ENCODE measurements around the gene KCNH1.

KCNH1 gene

GRCh38 chr1:211133836-211134669 is at the start of gene KCNH1:
KCNH1 (minus strand) TSS chr1:211134148; CDS start chr1:211133945, 203 bp downstream.
- no peak within 1 kb of the TSS for H3K27ac Mint-ChIP-seq
- H3K9me3 Mint-ChIP-seq: no peaks in the 10 kb centered on the region
- H3K4me1 Mint-ChIP-seq (ENCODE audit: low read depth): peaks cover 10% of the 10 kb centered on the region
- peak within 1 kb of the TSS; percentile 64 for H3K4me3 Mint-ChIP-seq
- no peaks in the 10 kb centered on the region for H3K36me3 Mint-ChIP-seq (ENCODE audit: low read depth)
- intact Hi-C loops (cut with micrococcal nuclease): loop anchor here (1.0 to 10.0 kb wide), 2 partner anchors 121 to 727 kb away; partner anchors contain the start of gene RCOR3
- H3K27me3 Mint-ChIP-seq: peaks cover 53% of the 10 kb centered on the region

GRCh38 chr1:211182746-211183145 is 48.8 kb upstream of the KCNH1 start:
- H3K4me1 Mint-ChIP-seq (ENCODE audit: low read depth): peaks cover 8% of the 10 kb centered on the region
- H3K36me3 Mint-ChIP-seq (ENCODE audit: low read depth): no peaks in the 10 kb centered on the region
- H3K4me3 Mint-ChIP-seq: no peak overlapping the region
- intact Hi-C loops (cut with micrococcal nuclease): no loop called here
- H3K9me3 Mint-ChIP-seq: no peaks in the 10 kb centered on the region
- no peak overlapping the region for H3K27ac Mint-ChIP-seq
- no peaks in the 10 kb centered on the region for H3K27me3 Mint-ChIP-seq

- Mint-ChIP-seq H3K4me3 (no peak overlapping the region), H3K36me3 (ENCODE audit: low read depth) (no peaks in the 10 kb centered on the region), H3K4me1 (ENCODE audit: low read depth) (no peaks in the 10 kb centered on the region), H3K27me3 (no peaks in the 10 kb centered on the region), H3K27ac (no peak overlapping the region), H3K9me3 (peaks cover 13% of the 10 kb centered on the region)
- intact Hi-C loops (cut with micrococcal nuclease): no loop called here
These were observed 40.4 kb upstream of the KCNH1 start for GRCh38 chr1:211174375-211174774.

- H3K27me3 Mint-ChIP-seq: no peaks in the 10 kb centered on the region
- H3K4me1 Mint-ChIP-seq (ENCODE audit: low read depth): no peaks in the 10 kb centered on the region
- H3K4me3 Mint-ChIP-seq: no peak overlapping the region
- H3K27ac Mint-ChIP-seq: no peak overlapping the region
- no peaks in the 10 kb centered on the region for H3K36me3 Mint-ChIP-seq (ENCODE audit: low read depth)
- peaks cover 25% of the 10 kb centered on the region for H3K9me3 Mint-ChIP-seq
- intact Hi-C loops (cut with micrococcal nuclease): no loop called here
These were observed 38.7 kb upstream of the KCNH1 start for GRCh38 chr1:211172657-211173056.

- Mint-ChIP-seq H3K9me3 (peaks cover 25% of the 10 kb centered on the region), H3K4me1 (ENCODE audit: low read depth) (no peaks in the 10 kb centered on the region), H3K27me3 (peaks cover 3% of the 10 kb centered on the region), H3K36me3 (ENCODE audit: low read depth) (no peaks in the 10 kb centered on the region), H3K4me3 (no peak overlapping the region), H3K27ac (no peak overlapping the region)
- intact Hi-C loops (cut with micrococcal nuclease): no loop called here
These were observed 35.4 kb upstream of the KCNH1 start for GRCh38 chr1:211169353-211169752.

- intact Hi-C loops (cut with micrococcal nuclease): no loop called here
- no peak overlapping the region for H3K27ac Mint-ChIP-seq
- no peaks in the 10 kb centered on the region for H3K4me1 Mint-ChIP-seq (ENCODE audit: low read depth)
- H3K27me3 Mint-ChIP-seq: peaks cover 1% of the 10 kb centered on the region
- H3K9me3 Mint-ChIP-seq: peaks cover 24% of the 10 kb centered on the region
- no peak overlapping the region for H3K4me3 Mint-ChIP-seq
- no peaks in the 10 kb centered on the region for H3K36me3 Mint-ChIP-seq (ENCODE audit: low read depth)
These were observed 24.9 kb upstream of the KCNH1 start for GRCh38 chr1:211158866-211159265.

- no peaks in the 10 kb centered on the region for H3K36me3 Mint-ChIP-seq (ENCODE audit: low read depth)
- no peaks in the 10 kb centered on the region for H3K4me1 Mint-ChIP-seq (ENCODE audit: low read depth)
- H3K9me3 Mint-ChIP-seq: peaks cover 16% of the 10 kb centered on the region
- no peak overlapping the region for H3K4me3 Mint-ChIP-seq
- no peak overlapping the region for H3K27ac Mint-ChIP-seq
- H3K27me3 Mint-ChIP-seq: peaks cover 1% of the 10 kb centered on the region
- intact Hi-C loops (cut with micrococcal nuclease): no loop called here
These were observed 21.1 kb upstream of the KCNH1 start for GRCh38 chr1:211155040-211155439.

- Mint-ChIP-seq H3K9me3 (peaks cover 15% of the 10 kb centered on the region), H3K4me1 (ENCODE audit: low read depth) (no peaks in the 10 kb centered on the region), H3K27me3 (peaks cover 1% of the 10 kb centered on the region), H3K36me3 (ENCODE audit: low read depth) (no peaks in the 10 kb centered on the region), H3K27ac (no peak overlapping the region), H3K4me3 (no peak overlapping the region)
- intact Hi-C loops (cut with micrococcal nuclease): no loop called here
These were observed 20.0 kb upstream of the KCNH1 start for GRCh38 chr1:211153932-211154331.

GRCh38 chr1:211148366-211148765 is 14.4 kb upstream of the KCNH1 start:
- intact Hi-C loops (cut with micrococcal nuclease): no loop called here
- Mint-ChIP-seq H3K4me1 (ENCODE audit: low read depth) (no peaks in the 10 kb centered on the region), H3K27ac (no peak overlapping the region), H3K36me3 (ENCODE audit: low read depth) (no peaks in the 10 kb centered on the region), H3K27me3 (no peaks in the 10 kb centered on the region), H3K9me3 (no peaks in the 10 kb centered on the region), H3K4me3 (no peak overlapping the region)

- Mint-ChIP-seq H3K27me3 (peaks cover 1% of the 10 kb centered on the region), H3K9me3 (no peaks in the 10 kb centered on the region), H3K36me3 (ENCODE audit: low read depth) (no peaks in the 10 kb centered on the region), H3K4me1 (ENCODE audit: low read depth) (no peaks in the 10 kb centered on the region), H3K4me3 (no peak overlapping the region), H3K27ac (no peak overlapping the region)
- intact Hi-C loops (cut with micrococcal nuclease): no loop called here
These were observed 12.0 kb upstream of the KCNH1 start for GRCh38 chr1:211145944-211146343.

GRCh38 chr1:211135342-211135950 is 1.5 kb upstream of the KCNH1 start:
- Mint-ChIP-seq H3K27ac (no peak overlapping the region), H3K4me3 (no peak overlapping the region), H3K4me1 (ENCODE audit: low read depth) (peaks cover 10% of the 10 kb centered on the region), H3K27me3 (peaks cover 57% of the 10 kb centered on the region), H3K9me3 (no peaks in the 10 kb centered on the region), H3K36me3 (ENCODE audit: low read depth) (no peaks in the 10 kb centered on the region)
- intact Hi-C loops (cut with micrococcal nuclease): loop anchor here (1.0 to 10.0 kb wide), 2 partner anchors 119 to 551 kb away; partner anchors contain the start of gene RCOR3

- intact Hi-C loops (cut with micrococcal nuclease): loop anchor here (10.0 kb wide), 1 partner anchor 121 kb away; the partner anchor contains the start of gene RCOR3
- Mint-ChIP-seq H3K36me3 (ENCODE audit: low read depth) (no peaks in the 10 kb centered on the region), H3K4me3 (peak overlapping the region; percentile 64), H3K9me3 (no peaks in the 10 kb centered on the region), H3K27ac (no peak overlapping the region), H3K4me1 (ENCODE audit: low read depth) (peaks cover 10% of the 10 kb centered on the region), H3K27me3 (peaks cover 57% of the 10 kb centered on the region)
These were observed 534 bp downstream of the KCNH1 start for GRCh38 chr1:211133393-211133835.

GRCh38 chr1:211132721-211133392 is 1.1 kb downstream of the KCNH1 start:
- H3K4me3 Mint-ChIP-seq: no peak overlapping the region
- H3K36me3 Mint-ChIP-seq (ENCODE audit: low read depth): no peaks in the 10 kb centered on the region
- intact Hi-C loops (cut with micrococcal nuclease): loop anchor here (10.0 kb wide), 1 partner anchor 122 kb away; the partner anchor contains the start of gene RCOR3
- H3K27me3 Mint-ChIP-seq: peaks cover 54% of the 10 kb centered on the region
- no peak overlapping the region for H3K27ac Mint-ChIP-seq
- no peaks in the 10 kb centered on the region for H3K9me3 Mint-ChIP-seq
- H3K4me1 Mint-ChIP-seq (ENCODE audit: low read depth): peaks cover 10% of the 10 kb centered on the region

- Mint-ChIP-seq H3K27ac (no peak overlapping the region), H3K36me3 (ENCODE audit: low read depth) (no peaks in the 10 kb centered on the region), H3K9me3 (no peaks in the 10 kb centered on the region), H3K27me3 (peaks cover 39% of the 10 kb centered on the region), H3K4me3 (no peak overlapping the region), H3K4me1 (ENCODE audit: low read depth) (peaks cover 10% of the 10 kb centered on the region)
- intact Hi-C loops (cut with micrococcal nuclease): loop anchor here (10.0 kb wide), 1 partner anchor 125 kb away; the partner anchor contains the start of gene RCOR3
These were observed 4.2 kb downstream of the KCNH1 start for GRCh38 chr1:211129776-211130175.

Data from dendritic cell treated with granulocyte-macrophage colony-stimulating factor and Interleukin-4, amounts not matched to agents 40 ng/mL and 50 ng/mL, for 4 days (primary cell).